Prostate gland (tissue), 2 donors: Measurements from ENCODE around the gene CARS2. TPM values are rescaled to one million over a fixed set of nuclear protein-coding genes. Genes with fewer than 3 reads are reported as not detected.

Experiments
- DNase-seq: peaks from one replicate; pipeline ENCODE4 v3.0.0-alpha.2; 2019; ENCODE audit warnings: low spot score
- H3K27ac ChIP-seq, 2 donors: fragments of 200-600 bp; sonication (generic); 2 replicates each; pipeline ENCODE4 v1.5.1; 2017 to 2019
- H3K27me3 ChIP-seq: fragments of 200-600 bp; sonication (generic); replicated peaks from 2 replicates; pipeline ENCODE4 v1.5.1; 2019; ENCODE audit not compliant: insufficient read depth
- H3K36me3 ChIP-seq, 2 donors: fragments of 200-600 bp; sonication (generic); 1 replicate in 1 of 2; 2 replicates in 1 of 2; pipeline versions ENCODE4 v1.5.1 to v1.8.1; 2017 to 2019
- H3K4me1 ChIP-seq: fragments of 200-600 bp; sonication (generic); replicated peaks from 2 replicates; pipeline ENCODE4 v1.5.1; 2019
- H3K4me3 ChIP-seq, 2 donors: fragments of 200-600 bp; sonication (generic); 2 replicates each; pipeline ENCODE4 v1.5.1; 2017 to 2019
- H3K9me3 ChIP-seq: fragments of 200-600 bp; sonication (generic); 2 replicates; pipeline ENCODE4 v1.5.1; 2017
- CTCF ChIP-seq, 4 experiments: fragments of 200-600 bp in 2 of 4; fragments of 450-650 bp in 2 of 4; sonication (generic) in 2 of 4; IDR thresholded peaks; 1 replicate in 3 of 4; 2 replicates in 1 of 4; pipeline ENCODE4 v1.5.1; 2016 to 2019; ENCODE audit warnings: antibody characterized with exemption in 4 of 4, mild to moderate bottlenecking in 2 of 4, moderate library complexity in 2 of 4
- POLR2A ChIP-seq: fragments of 450-650 bp; IDR thresholded peaks from one replicate; pipeline ENCODE4 v1.6.1; 2016; ENCODE audit warnings: antibody characterized with exemption, mild to moderate bottlenecking
- POLR2AphosphoS5 ChIP-seq: sonication (generic); formaldehyde crosslinking; IDR thresholded peaks from one replicate; pipeline ENCODE4 v1.6.1; 2017; ENCODE audit warnings: antibody characterized with exemption
- WGBS: methylation state at CpG from one replicate; pipeline ENCODE4 v1.1.5; 2018; 5-methylcytosine and 5-hydroxymethylcytosine counted together
- intact Hi-C: fragments of 100-400 bp; cut with DNase I; formaldehyde crosslinking; loops from one replicate; pipeline ENCODE4 v1.14.2; 2022
- total RNA-seq, 2 donors: library from RNA; depleted of rRNA; stranded (reverse); fragments of >200 nt; gene quantifications; one replicate each; pipeline ENCODE4 v1.1.0, GENCODE V29; 2016

CARS2 gene
- total RNA-seq, 2 donors from 2014 or later = 40.5 to 85.5 TPM

- intact Hi-C loops = loop anchor here (5.0 kb wide), 1 partner anchor 225 kb away; no protein-coding TSS in a partner anchor
- 78% methylated on average over 2 of the region's 2 CpGs for WGBS
- DNase-seq = no peak
Measured at GRCh38 chr13:110592665-110593064, 113.3 kb downstream of the CARS2 start.

More at GRCh38 chr13:110592665-110593064, 113.3 kb downstream of the CARS2 start:
- TF ChIP-seq POLR2A (no peak), POLR2AphosphoS5 (no peak), CTCF (IDR thresholded peaks at IDR 0.05) (no peak)
- no peaks in the 10 kb centered on the region for H3K36me3 ChIP-seq
- no peak overlapping the region for H3K4me3 ChIP-seq
- H3K4me1 ChIP-seq = no peaks in the 10 kb centered on the region
- no peaks in the 10 kb centered on the region for H3K27me3 ChIP-seq
- H3K9me3 ChIP-seq = no peaks in the 10 kb centered on the region
- H3K27ac ChIP-seq = no peak overlapping the region

Other genes with a start within 250 kb of the CARS2 start
- 10 to 100 TPM; 24.0 to 42.1 TPM for gene RAB20, start 144.4 kb downstream of the CARS2 start, total RNA-seq
- gene NAXD, start 90.6 kb downstream of the CARS2 start, total RNA-seq = 10 to 100 TPM; 36.2 to 71.6 TPM
- 10 to 100 TPM; 19.1 to 38.3 TPM for gene ING1, start 7.6 kb upstream of the CARS2 start, total RNA-seq
- gene ANKRD10, start 209.0 kb upstream of the CARS2 start, total RNA-seq = 100 to 1,000 TPM in 1 of 2 donors, 10 to 100 TPM in 1; 99.9 to 155 TPM